Activated effector memory CD4-positive, alpha-beta T cell treated with Interleukin-2 at 50 U/mL for 16 hours (primary cell): ENCODE data around the gene XYLT1.

Experiments used
- DNase-seq: peaks from one replicate; pipeline ENCODE4 v3.0.0-alpha.2; 2020

XYLT1 gene

GRCh38 chr16:17454162-17454730, 16.5 kb downstream of the XYLT1 start:
- no peak for DNase-seq

- no peak for DNase-seq
These were observed 17.3 kb downstream of the XYLT1 start for GRCh38 chr16:17453364-17454038.

DNA sequence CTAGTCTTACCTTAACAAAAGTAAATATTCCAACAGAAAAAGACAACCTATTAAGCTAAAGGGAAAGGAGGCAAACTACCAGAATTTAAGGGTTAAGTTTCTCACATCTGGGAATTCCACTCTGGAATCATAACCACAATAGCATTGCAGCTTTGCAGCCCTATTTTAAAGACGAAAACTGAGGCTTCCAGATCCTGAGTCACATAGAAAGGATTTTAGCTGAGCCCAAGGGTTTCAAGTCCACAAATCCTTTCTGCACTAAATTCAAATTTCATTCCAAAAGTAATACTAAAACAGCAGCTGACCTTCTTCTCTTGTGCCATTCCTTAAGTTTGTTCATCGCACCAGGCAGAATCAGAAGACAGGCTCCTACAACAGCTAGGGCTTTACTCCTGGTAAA, 17.8 kb downstream of the XYLT1 start:
- no peak for DNase-seq

DNA sequence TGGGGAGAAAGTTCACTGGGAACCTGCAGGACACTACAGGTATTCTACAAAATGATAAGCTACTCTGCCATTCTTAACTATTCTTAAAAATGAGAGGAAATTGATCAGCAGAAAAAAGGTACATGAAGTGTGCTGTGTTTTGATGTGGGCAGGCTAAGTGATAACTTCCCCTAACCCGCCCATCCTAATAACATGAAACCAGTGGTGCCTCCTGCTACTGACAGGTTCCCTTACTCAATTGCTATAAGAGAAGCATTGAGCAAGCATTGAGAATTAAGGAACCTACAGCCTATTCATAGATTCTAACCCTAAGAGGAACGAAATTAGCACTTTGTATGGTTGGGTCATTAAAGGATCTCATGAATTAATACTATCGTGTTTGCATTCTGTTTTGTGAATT, 18.9 kb downstream of the XYLT1 start:
- no peak for DNase-seq

DNA sequence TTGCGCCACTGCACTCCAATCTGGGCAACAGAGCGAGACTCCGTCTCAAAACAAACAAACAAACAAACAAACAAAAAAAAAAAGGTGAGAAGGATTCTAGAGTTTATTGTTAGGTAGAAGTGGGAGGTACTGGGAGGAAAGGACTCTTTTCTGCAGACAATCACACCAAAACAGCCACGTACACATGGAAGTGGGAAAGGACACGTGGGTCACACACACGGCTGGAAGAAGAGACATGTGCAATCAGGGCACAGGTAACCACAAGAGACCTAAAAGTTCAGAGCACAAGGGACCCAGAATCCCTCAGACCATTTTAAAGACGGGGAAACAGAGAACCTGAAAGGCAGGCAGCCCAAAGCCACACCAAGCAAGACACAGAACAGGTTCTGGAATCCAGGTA, 20.5 kb downstream of the XYLT1 start:
- no peak for DNase-seq

- peak; percentile 34 for DNase-seq
These were observed 21.8 kb downstream of the XYLT1 start for GRCh38 chr16:17448640-17449638.

DNA sequence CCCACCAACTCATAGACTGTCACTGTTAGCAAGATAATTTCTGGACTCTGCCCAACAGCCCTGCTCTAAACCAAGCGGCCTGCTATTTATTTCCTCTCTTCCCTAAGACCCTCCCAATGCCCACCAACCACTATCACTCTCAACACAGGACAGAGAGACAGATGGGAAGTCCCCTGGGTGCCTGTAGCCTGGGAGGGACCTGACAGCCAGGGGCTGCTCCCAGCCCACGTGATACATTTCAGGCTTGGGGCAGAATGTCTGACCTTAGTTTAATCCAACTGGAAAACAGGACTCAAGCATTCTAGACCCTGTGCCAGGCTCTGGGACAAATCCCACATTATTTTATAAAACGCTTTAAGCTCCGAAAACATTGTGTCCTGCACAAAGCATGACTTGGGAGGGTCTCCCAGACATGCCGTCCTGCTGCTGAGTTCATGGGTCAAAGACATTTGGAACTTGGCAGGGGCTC, 23.6 kb downstream of the XYLT1 start:
- DNase-seq: no peak

- DNase-seq: no peak
These were observed 24.1 kb downstream of the XYLT1 start for GRCh38 chr16:17446661-17447060.

GRCh38 chr16:17445421-17445820, 25.3 kb downstream of the XYLT1 start:
- DNase-seq: no peak

DNA sequence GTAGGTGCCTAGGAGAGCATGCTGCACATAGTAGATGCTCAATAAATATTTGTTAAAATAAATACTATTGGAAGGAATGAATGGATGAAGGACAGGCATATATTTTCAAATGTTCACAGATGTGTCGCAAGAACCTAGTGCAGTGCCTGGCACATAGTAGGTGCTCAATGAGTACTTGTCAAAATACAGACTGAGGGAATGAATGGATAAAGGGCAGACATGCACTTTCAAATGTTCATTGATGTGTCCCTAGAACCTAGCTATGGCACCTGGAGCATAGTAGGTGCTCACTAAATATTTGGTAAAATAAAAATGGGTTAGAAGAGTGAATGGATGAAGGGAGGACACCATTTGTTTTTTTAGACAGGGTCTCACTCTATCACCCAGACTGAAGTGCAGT, 26.1 kb downstream of the XYLT1 start:
- no peak for DNase-seq

DNA sequence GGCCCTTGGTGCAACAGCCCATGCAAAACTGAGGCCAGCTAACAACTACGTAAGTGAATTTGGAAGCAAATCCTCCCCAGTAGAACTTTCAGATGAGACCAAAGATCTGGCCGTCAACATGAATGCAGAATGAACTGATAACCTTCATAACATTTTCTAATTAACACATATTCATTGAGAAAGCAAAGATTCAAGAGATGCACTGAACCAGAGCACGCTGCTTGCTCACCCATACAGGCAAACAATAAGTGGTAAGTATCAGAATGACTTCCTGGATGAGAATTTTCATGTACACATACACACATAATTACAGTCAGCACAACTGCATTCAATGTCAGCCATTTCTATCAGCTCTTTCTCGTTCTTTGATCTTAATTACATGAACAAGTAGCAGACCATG, 30.6 kb downstream of the XYLT1 start:
- DNase-seq: no peak

DNA sequence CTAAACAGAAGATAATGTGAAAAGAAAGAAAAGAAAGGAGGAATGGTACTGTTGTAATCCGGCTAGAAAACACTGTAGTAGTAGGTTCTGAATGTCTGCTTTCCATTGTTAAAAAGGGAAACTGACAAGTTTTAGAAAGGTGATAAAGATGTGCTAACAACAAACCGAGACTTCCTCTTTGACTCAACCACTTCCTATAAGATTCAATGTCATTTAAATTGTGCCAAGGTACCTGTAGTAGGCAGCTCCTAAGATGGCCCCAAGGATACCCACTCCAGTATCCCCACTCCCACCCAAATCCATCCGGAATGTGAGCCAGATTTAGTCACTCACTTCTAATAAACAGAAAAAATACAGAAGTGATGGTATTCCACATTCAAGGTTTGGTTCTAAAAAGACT, 31.2 kb downstream of the XYLT1 start:
- DNase-seq: no peak

DNA sequence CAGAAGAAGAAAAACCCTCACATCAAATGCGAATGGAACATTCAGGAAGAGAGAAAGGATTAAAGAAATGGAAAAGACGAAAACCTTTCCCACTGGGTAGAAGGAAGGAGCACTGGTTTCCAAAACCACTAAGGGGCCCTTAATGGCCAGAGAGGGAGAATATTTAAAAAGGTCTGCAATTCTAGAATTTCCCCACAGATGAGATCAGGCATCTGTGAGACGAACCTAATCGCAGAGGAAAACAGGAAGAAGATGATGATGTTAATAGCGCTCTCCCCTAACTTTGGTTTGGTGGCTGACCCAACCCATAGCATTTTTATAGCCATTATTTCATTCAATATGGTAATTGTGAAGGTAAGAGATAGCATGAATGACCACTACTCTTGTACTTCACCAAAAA, 32.8 kb downstream of the XYLT1 start:
- DNase-seq: no peak

DNA sequence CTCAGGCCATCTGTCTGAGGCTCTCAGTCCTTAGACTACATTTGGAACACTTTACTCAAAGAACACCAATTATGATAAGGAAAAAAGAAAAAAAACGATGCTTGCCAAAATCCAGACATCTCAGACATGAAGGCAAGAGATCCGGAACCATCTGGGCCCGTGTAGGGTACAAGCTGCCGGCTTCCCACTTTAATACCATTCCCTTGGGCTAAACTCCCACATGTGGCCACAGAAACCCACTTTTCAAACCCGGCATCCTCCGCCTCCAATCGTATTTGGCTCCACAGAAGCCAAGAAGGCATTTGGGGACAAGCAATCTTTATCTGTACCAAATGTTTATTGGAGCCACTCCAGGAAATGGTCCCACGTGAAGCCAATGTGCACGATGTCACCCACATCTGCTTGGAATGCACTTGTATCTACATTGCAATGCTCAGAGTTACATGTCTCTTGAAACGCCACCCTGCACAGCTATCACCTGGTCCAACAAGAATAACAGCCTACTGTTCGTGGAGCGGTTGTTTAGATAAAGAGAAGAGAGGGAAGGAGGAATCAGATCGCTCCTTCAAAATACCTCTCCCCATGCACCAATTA, 33.5 kb downstream of the XYLT1 start:
- no peak for DNase-seq

DNA sequence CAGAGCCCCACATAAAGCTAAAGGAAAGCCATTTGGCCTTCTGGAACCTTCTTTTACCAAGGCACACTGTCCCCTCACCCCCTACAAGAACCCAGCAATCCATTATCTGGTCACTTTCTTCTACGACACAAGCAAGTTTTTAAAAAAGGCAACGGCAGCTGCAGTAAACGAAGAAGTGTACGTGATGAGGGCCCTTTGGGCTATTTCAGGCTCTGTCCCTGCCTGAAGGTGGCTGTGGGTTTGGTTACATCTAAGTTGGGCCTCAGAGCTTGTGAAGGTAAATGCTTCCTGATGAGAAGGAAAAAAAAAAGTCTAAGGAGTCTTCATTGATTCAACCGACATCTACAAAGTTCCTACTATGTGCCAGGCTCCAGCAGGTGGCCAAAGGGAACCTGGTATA, 35.4 kb downstream of the XYLT1 start:
- no peak for DNase-seq

GRCh38 chr16:17433577-17434451, 36.9 kb downstream of the XYLT1 start:
- no peak for DNase-seq

DNA sequence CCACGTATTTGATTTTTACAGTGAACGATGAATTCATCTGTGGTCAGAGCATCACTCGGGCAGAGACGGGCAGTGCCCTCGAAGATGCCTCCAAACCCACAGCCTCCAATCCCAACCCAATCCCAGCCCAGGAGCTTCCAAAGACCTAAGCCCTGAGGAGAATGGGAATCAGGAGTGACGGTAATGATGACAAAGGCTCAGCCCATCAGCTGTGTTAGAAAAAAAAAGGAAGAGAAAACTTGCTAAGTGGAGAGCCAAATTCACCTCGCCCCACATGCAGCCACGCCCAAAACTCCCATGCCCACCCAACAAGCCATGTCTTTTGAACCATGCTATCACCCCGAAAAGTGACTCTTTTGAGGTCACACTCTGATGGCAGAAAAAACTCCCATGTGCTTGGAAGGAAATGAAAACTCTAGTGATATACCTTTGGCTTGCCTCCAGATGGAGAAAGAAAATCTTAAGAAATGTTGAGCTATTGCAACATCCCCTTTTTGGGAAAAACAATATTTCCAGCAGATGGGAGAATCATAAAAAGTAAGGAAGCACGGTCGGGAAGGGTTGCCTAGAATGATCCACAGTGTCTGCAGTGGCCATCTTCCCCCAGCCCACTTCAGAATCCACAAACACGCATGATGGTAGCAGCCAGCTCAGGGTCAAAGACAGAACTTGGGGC, 37.7 kb downstream of the XYLT1 start:
- DNase-seq: no peak

DNA sequence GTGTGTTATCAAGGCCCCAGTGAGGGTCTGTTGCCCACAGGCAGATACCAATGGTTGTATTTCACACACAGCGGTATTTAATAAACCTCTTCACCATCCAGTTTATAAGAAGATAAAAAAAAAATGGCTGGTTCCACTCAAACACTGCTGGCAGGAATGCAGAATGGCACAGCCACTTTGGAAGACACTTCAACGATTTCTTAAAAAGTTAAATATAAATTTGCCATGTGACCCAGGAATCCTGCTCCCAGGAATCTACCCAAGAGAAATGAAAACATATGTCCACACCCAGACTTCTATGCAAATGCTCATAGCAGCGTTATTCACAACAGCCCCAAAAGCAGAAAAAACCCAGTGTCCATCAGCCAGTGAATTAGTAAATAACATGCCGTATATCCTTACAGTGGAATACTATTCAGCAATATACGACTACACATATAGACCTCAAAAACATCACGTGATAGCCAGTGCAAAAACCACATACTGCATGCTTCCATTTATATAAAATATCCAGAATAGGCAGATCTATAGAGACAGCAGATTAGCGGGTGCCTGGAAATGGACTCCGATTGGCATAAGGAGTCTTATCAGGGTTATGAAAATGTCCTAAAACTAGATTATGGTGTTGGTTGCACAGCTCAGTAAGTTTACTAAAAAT, 38.7 kb downstream of the XYLT1 start:
- DNase-seq: no peak

DNA sequence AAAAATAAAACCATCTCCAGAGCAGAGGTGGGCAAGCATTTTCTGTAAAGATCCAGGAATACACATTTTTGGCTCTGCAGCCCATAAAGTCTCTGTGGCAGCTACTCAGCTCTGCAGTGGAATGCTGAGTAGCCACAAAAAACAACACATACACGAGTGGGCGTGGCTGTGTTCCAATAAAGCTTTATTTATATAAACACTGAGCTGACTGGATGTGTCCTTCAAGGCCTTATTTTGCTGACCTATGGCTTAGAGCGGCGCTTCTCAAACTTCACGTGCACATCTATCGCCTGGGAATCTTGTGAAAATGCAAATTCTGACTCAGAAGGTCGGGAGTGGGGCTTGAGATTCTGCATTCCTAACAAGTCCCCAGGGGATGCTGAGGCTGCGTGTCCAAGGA, 39.7 kb downstream of the XYLT1 start:
- DNase-seq: no peak

- DNase-seq: no peak
These were observed 44.3 kb downstream of the XYLT1 start for GRCh38 chr16:17426451-17426850.

- DNase-seq: no peak
These were observed 46.0 kb downstream of the XYLT1 start for GRCh38 chr16:17424771-17425170.
